ENCODE data around the gene RCBTB2.

Gene RCBTB2

DNA sequence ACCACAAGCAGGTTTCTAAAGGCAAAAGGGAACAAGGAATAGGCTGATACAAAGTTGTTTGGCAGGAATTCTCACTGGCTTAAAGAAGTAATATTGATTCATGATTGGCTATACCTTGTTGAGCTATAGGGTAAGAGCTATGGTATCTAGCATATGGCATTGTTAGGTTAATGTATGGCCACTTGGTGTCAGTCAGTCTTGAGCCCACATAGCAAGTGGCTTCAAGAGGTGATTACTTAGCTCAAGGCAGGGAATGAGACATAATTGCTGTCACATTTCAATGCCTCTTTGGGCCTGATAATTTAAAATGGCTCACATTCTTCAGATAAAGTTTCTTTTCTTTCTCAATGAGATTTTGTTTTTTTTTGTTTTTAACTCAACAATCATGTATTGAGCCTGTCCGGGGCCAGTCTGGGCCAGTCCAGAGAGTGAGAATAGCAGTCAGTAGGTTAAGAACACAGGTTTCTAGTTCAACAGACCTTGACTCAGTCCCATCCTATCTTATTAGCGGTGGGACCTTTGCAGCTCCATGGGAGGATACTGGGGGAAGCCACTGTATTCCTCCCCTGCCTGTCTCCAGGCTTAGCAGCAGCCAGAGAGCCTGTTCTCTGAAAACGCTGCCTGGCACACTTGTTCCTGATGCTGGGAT, 45.8 kb upstream of the RCBTB2 start:
- CTCF ChIA-PET: interaction anchor here (0.7 kb wide), 1 partner anchor 158 kb away, joined by 7 read pairs; no protein-coding TSS in a partner anchor
- POLR2A ChIA-PET: no interaction called here
- no peak for DNase-seq (ENCODE audit: extremely low spot score)
- TF ChIP-seq BHLHE40 (IDR thresholded peaks at IDR 0.05; ENCODE audit: borderline replicate concordance) (no peak), ARNT (IDR thresholded peaks at IDR 0.05) (no peak), ZNF384 (IDR thresholded peaks at IDR 0.05) (no peak), FOXM1 (IDR thresholded peaks at IDR 0.05; ENCODE audit: borderline replicate concordance) (no peak), LEF1 (IDR thresholded peaks at IDR 0.05; ENCODE audit: borderline replicate concordance) (no peak), FOXK2 (IDR thresholded peaks at IDR 0.05) (no peak), ELF4 (IDR thresholded peaks at IDR 0.05) (no peak), NFRKB (IDR thresholded peaks at IDR 0.05) (no peak)

DNA sequence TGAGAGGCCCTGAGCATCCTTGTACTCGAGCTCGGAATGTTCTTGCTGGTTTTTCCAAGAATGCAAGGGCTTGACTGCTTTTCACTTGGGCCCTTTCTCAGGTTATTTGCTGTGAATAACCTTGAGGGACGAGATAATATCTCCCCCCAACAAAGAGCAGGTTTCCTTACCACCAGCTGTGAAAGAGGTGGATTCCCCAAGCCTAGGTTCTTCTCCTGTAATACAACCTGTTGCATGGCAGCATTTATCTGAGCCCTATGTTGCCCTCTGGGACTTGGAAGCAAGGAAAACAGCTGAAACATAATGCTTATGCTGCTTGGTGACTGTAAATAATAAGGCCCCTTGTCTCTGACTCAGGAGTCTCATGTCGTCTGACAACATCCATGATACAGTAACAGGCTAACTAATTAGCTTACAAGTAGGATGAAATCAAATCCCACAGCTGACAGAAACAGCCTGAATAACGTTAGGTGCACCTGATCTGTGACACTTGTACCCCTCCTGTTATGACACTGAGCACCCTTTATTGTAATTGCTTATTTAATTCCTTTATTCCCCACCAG, 43.6 kb upstream of the RCBTB2 start:
- ChIA-PET POLR2A (no interaction called here), CTCF (interaction anchor here (0.7 kb wide), 1 partner anchor 15 kb away, joined by 3 read pairs; no protein-coding TSS in a partner anchor)
- DNase-seq (ENCODE audit: extremely low spot score): no peak
- TF ChIP-seq NFRKB (IDR thresholded peaks at IDR 0.05) (no peak), L3MBTL2 (conservative IDR thresholded peaks at IDR 0.05) (no peak), TARDBP (IDR thresholded peaks at IDR 0.05) (no peak), SUZ12 (IDR thresholded peaks at IDR 0.05) (no peak), BHLHE40 (IDR thresholded peaks at IDR 0.05; ENCODE audit: borderline replicate concordance) (no peak), FOXM1 (IDR thresholded peaks at IDR 0.05; ENCODE audit: borderline replicate concordance) (no peak), HDGF (IDR thresholded peaks at IDR 0.05; ENCODE audit: borderline replicate concordance) (no peak), CTBP1 (IDR thresholded peaks at IDR 0.05; ENCODE audit: borderline replicate concordance) (no peak), FOXA1 (IDR thresholded peaks at IDR 0.05) (no peak), SP1 (IDR thresholded peaks at IDR 0.05) (no peak), FOXK2 (IDR thresholded peaks at IDR 0.05) (no peak), ZNF384 (IDR thresholded peaks at IDR 0.05) (no peak), ELF4 (IDR thresholded peaks at IDR 0.05) (no peak), ARNT (IDR thresholded peaks at IDR 0.05) (no peak), LEF1 (IDR thresholded peaks at IDR 0.05; ENCODE audit: borderline replicate concordance) (no peak)
- TF ChIP-seq, protein P1, sequence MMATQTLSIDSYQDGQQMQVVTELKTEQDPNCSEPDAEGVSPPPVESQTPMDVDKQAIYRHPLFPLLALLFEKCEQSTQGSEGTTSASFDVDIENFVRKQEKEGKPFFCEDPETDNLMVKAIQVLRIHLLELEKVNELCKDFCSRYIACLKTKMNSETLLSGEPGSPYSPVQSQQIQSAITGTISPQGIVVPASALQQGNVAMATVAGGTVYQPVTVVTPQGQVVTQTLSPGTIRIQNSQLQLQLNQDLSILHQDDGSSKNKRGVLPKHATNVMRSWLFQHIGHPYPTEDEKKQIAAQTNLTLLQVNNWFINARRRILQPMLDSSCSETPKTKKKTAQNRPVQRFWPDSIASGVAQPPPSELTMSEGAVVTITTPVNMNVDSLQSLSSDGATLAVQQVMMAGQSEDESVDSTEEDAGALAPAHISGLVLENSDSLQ (IDR thresholded peaks at IDR 0.05): no peak

DNA sequence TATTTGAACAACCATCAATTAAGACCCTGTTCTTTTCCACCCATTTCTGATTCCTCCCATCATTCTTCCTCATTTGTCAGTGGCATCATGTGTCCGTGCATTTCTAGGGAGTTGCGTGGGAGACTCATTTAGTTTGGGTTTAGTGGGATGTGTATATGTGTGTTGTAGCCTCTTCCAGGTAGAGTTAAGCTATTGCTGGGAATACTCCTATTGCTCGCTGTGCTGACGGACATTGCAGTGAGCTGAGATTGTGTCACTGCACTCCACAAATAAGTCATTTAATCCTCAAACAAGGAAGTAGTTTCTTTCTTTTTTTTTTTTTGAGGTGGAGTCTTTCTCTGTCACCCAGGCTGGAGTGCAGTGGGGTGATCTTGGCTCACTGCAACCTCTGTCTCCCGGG, 42.2 kb upstream of the RCBTB2 start:
- CTCF ChIA-PET: interaction anchor here (0.7 kb wide), 1 partner anchor 670 kb away, joined by 3 read pairs; no protein-coding TSS in a partner anchor
- POLR2A ChIA-PET: no interaction called here
- no peak for TF ChIP-seq FOXM1 (IDR thresholded peaks at IDR 0.05; ENCODE audit: borderline replicate concordance)
- TF ChIP-seq TARDBP (IDR thresholded peaks at IDR 0.05): no peak
- TF ChIP-seq, protein P1 (IDR thresholded peaks at IDR 0.05): no peak
- no peak for TF ChIP-seq SUZ12 (IDR thresholded peaks at IDR 0.05)
- TF ChIP-seq ELF4 (IDR thresholded peaks at IDR 0.05): no peak
- no peak for TF ChIP-seq LEF1 (IDR thresholded peaks at IDR 0.05; ENCODE audit: borderline replicate concordance)
- TF ChIP-seq FOXA1 (IDR thresholded peaks at IDR 0.05): no peak
- TF ChIP-seq ZNF384 (IDR thresholded peaks at IDR 0.05): no peak
- TF ChIP-seq ARNT (IDR thresholded peaks at IDR 0.05): no peak
- TF ChIP-seq CTBP1 (IDR thresholded peaks at IDR 0.05; ENCODE audit: borderline replicate concordance): no peak

DNA sequence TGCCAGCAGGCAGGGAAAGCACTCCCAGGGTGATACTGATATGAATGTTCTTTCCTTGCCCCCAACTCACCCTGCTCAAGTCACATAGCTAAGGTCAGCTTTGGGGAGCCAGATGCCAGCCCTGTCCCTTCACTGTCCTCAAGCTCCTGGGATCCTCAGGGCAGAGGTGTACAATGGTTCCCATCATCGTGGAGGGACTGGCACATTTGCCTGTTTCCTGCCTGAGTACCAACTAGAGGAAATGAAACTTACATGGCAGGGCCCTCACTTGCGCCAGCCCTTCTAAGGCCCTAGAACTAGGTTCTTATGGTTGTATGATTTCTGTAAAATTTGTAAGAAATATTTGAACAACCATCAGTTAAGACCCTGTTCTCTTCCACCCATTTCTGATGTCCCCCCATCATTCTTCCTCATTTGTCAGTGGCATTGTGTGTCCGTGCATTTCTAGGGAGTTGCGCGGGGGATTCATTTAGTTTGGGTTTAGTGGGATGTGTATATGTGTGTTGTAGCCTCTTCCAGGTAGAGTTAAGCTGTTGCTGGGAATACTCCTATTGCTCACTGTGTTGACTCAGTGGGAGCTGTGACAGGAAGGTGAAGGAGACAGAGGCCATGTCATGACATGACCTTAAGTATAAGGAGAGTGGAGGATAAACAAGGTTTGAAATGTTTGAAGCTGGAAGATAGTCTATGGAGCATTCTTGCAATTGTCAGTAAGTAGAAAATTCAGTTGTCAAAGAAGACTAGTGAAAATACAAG, 41.3 kb upstream of the RCBTB2 start:
- ChIA-PET CTCF (interaction anchor here (0.7 kb wide), 1 partner anchor 671 kb away, joined by 3 read pairs; no protein-coding TSS in a partner anchor), POLR2A (no interaction called here)
- DNase-seq (ENCODE audit: extremely low spot score): no peak
- TF ChIP-seq NFRKB (IDR thresholded peaks at IDR 0.05): no peak
- TF ChIP-seq L3MBTL2 (conservative IDR thresholded peaks at IDR 0.05): no peak
- no peak for TF ChIP-seq FOXM1 (IDR thresholded peaks at IDR 0.05; ENCODE audit: borderline replicate concordance)
- TF ChIP-seq ZNF384 (IDR thresholded peaks at IDR 0.05): no peak

More for the DNA sequence above, 42.2 kb upstream of the RCBTB2 start:
- no peak for DNase-seq (ENCODE audit: extremely low spot score)

DNA sequence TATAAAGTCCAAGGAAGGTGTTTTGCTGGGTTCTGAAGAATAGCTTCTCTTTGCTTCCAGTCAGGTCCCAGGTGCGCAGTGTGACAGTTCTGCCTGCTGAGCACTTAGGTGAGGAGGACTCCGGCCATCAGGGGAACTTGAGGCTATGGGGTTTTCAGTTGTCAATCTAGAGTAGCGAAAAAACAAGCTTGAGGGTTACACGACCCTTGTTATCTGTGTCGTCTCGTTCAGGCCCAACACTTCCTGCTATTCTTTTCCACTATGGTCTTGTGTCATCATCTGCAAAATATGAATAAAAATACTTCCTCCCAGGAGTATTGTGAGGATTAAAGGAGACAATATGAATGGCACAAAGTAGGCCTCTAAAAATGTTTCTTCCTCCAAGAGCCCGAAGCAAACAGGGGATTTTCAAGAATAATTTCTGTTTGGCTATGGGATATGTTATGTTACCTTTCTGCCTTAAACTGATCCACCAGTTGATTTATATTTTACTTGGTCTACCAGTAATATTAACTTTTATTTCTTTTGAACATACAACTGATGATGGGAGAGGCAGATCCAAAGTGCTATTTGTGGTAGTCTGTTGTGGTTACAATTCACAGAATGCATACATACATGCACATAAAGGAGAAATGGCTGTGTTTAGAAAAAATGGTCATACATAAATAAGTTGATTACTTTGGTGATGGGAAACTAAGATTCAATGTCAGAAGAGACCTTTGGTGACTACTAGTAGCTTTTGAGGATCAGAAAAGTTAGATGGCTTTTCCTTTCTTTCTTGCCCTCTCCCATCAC, 40.5 kb upstream of the RCBTB2 start:
- DNase-seq (ENCODE audit: extremely low spot score): no peak
- no peak for TF ChIP-seq FOXM1 (IDR thresholded peaks at IDR 0.05; ENCODE audit: borderline replicate concordance)
- no peak for TF ChIP-seq SP1 (IDR thresholded peaks at IDR 0.05)
- no peak for TF ChIP-seq NFRKB (IDR thresholded peaks at IDR 0.05)
- no peak for TF ChIP-seq BHLHE40 (IDR thresholded peaks at IDR 0.05; ENCODE audit: borderline replicate concordance)
- TF ChIP-seq ELF4 (IDR thresholded peaks at IDR 0.05): no peak
- TF ChIP-seq TARDBP (IDR thresholded peaks at IDR 0.05): no peak
- CTCF ChIA-PET: no interaction called here
- POLR2A ChIA-PET: no interaction called here

All from HEK293T (cell line).